HCT116 (cell line): ENCODE results near the gene NCSTN. TPM values are rescaled to one million over a fixed set of nuclear protein-coding genes. Genes with fewer than 3 reads are reported as not detected.

Experiments
- ATAC-seq: fragments of 200-7000 bp; cut with Tn5 transposase; 2 replicates; pipeline ENCODE4 v1.9.1; 2020; ENCODE audit warnings: mild to moderate bottlenecking, moderate library complexity
- BruUV-seq: library from RNA; stranded (reverse); fragments of 400-500 nt; replicated peaks from 2 replicates; lab custom pipeline; 2021; lab: Mats Ljungman, UMichigan
- CTCF ChIA-PET: fragments of 300-600 bp; sonication (Branson Sonifier 250); formaldehyde crosslinking; loops from one replicate; lab custom pipeline; 2021; ENCODE audit warnings: antibody characterized with exemption; lab: Charles Lee
- POLR2A ChIA-PET: fragments of 300-600, 350-600 bp; sonication (Branson Sonifier 250); formaldehyde crosslinking; loops from one replicate; lab custom pipeline; 2021; ENCODE audit warnings: antibody characterized with exemption; lab: Charles Lee
- RAD21 ChIA-PET, 2 experiments: fragments of 300-600 bp; sonication (Branson Sonifier 250); formaldehyde crosslinking; loops; one replicate each; lab custom pipeline; 2023; ENCODE audit warnings: low total read pairs in 2 of 2; ENCODE audit not compliant: uncharacterized antibody in 2 of 2, unreplicated experiment in 2 of 2, low non-redundant PET in 1 of 2; lab: Charles Lee
- DNase-seq: peaks from one replicate; pipeline ENCODE4 v3.0.0-alpha.2; 2010; ENCODE audit warnings: low read depth, low spot score
- H2AFZ ChIP-seq: fragments of 200-600 bp; shearing (Covaris generic), sonication (generic); 2 replicates; pipeline ENCODE4 v1.6.1; 2017; ENCODE audit warnings: low read depth, mixed run types, mixed read lengths, antibody characterized with exemption, low read length; ENCODE audit not compliant: poor library complexity, severe bottlenecking
- H3K27ac ChIP-seq: 2 replicates; pipeline ENCODE4 v1.5.1; 2012; ENCODE audit warnings: low read depth, low read length
- H3K27me3 ChIP-seq: fragments of 200-600 bp; sonication (generic); 2 replicates; pipeline ENCODE4 v1.6.1; 2016; ENCODE audit warnings: mixed run types, low read length, mixed read lengths; ENCODE audit not compliant: insufficient read depth
- H3K36me3 ChIP-seq, 2 experiments: fragments of 200-500 bp in 1 of 2; fragments of 200-600 bp in 1 of 2; sonication (Bioruptor generic) in 1 of 2; sonication (generic) in 1 of 2; 2 replicates each; pipeline versions ENCODE4 v1.5.1 to v1.6.1; 2014 to 2016; ENCODE audit warnings: low read length in 2 of 2, inconsistent platforms in 1 of 2, mixed read lengths in 1 of 2, mixed run types in 1 of 2; ENCODE audit not compliant: insufficient read depth in 2 of 2, control insufficient read depth in 1 of 2
- H3K4me1 ChIP-seq, 2 experiments: fragments of 200-600 bp in 1 of 2; sonication (generic) in 1 of 2; 2 replicates each; pipeline versions ENCODE4 v1.5.1 to v1.6.1; 2012 to 2017; ENCODE audit warnings: low read length in 2 of 2, inconsistent platforms in 1 of 2, mild to moderate bottlenecking in 1 of 2, mixed read lengths in 1 of 2, mixed run types in 1 of 2, moderate library complexity in 1 of 2; ENCODE audit not compliant: insufficient read depth in 2 of 2, control insufficient read depth in 1 of 2
- H3K4me2 ChIP-seq: fragments of 200-600 bp; sonication (generic); 2 replicates; pipeline ENCODE4 v1.6.1; 2017; ENCODE audit warnings: mixed run types, low read length, mixed read lengths
- H3K4me3 ChIP-seq, 2 experiments: fragments of 200-600 bp in 1 of 2; sonication (generic) in 1 of 2; replicated peaks in 1 of 2; 2 replicates each; pipeline ENCODE4 v1.5.1; 2011 to 2016; ENCODE audit warnings: low read length in 2 of 2, control low read depth in 1 of 2, low read depth in 1 of 2, mild to moderate bottlenecking in 1 of 2, mixed read lengths in 1 of 2, mixed run types in 1 of 2
- H3K79me2 ChIP-seq: fragments of 200-600 bp; sonication (generic); 2 replicates; pipeline ENCODE4 v1.6.1; 2017; ENCODE audit warnings: mild to moderate bottlenecking, mixed run types, low read length, moderate library complexity, mixed read lengths; ENCODE audit not compliant: insufficient read depth
- H3K9ac ChIP-seq: fragments of 200-600 bp; sonication (generic); 2 replicates; pipeline ENCODE4 v1.6.1; 2016; ENCODE audit warnings: low read length, mixed read lengths
- H3K9me2 ChIP-seq: fragments of 200-600 bp; sonication (generic), shearing (Covaris generic); 2 replicates; pipeline ENCODE4 v1.6.1; 2017; ENCODE audit warnings: mixed run types, mild to moderate bottlenecking, moderate library complexity; ENCODE audit not compliant: insufficient read depth
- H3K9me3 ChIP-seq, 2 experiments: fragments of 200-500 bp in 1 of 2; fragments of 200-600 bp in 1 of 2; sonication (Bioruptor generic) in 1 of 2; sonication (generic) in 1 of 2; 2 replicates each; pipeline ENCODE4 v1.6.1; 2014 to 2017; ENCODE audit warnings: low read length in 2 of 2, mixed read lengths in 2 of 2, inconsistent platforms in 1 of 2, low read depth in 1 of 2, mild to moderate bottlenecking in 1 of 2, mixed run types in 1 of 2, moderate library complexity in 1 of 2; ENCODE audit not compliant: control insufficient read depth in 1 of 2, insufficient read depth in 1 of 2
- H4K20me1 ChIP-seq: fragments of 200-600 bp; sonication (generic), shearing (Covaris generic); 2 replicates; pipeline ENCODE4 v1.6.1; 2017; ENCODE audit warnings: mixed run types, mild to moderate bottlenecking, moderate library complexity; ENCODE audit not compliant: insufficient read depth
- CBX3 ChIP-seq: IDR thresholded peaks from 2 replicates; pipeline ENCODE4 v1.6.1; 2012; ENCODE audit warnings: low read depth
- CEBPB ChIP-seq: IDR thresholded peaks from 2 replicates; pipeline ENCODE4 v1.6.1; 2012; ENCODE audit warnings: low read depth
- EZH2phosphoT487 ChIP-seq: fragments of 200-600 bp; IDR thresholded peaks from 2 replicates; pipeline ENCODE4 v1.6.1; 2018; ENCODE audit warnings: antibody characterized with exemption, borderline replicate concordance
- JUND ChIP-seq: IDR thresholded peaks from 2 replicates; pipeline ENCODE4 v1.6.1; 2012
- MAX ChIP-seq: IDR thresholded peaks from 2 replicates; pipeline ENCODE4 v1.6.1; 2012
- POLR2A ChIP-seq: IDR thresholded peaks from 2 replicates; pipeline ENCODE4 v1.7.0; 2011; ENCODE audit warnings: borderline replicate concordance; ENCODE audit not compliant: insufficient read depth, insufficient read length; ENCODE audit errors: extremely low read depth
- REST ChIP-seq: IDR thresholded peaks from 2 replicates; pipeline ENCODE4 v1.6.1; 2012; ENCODE audit warnings: low read depth
- SRF ChIP-seq: IDR thresholded peaks from 2 replicates; pipeline ENCODE4 v1.6.1; 2012; ENCODE audit warnings: low read depth
- YY1 ChIP-seq: IDR thresholded peaks from 2 replicates; pipeline ENCODE4 v1.6.1; 2011; ENCODE audit warnings: low read length, low read depth, moderate library complexity, mild to moderate bottlenecking; ENCODE audit not compliant: insufficient replicate concordance; ENCODE audit errors: extremely low read depth
- ZBTB33 ChIP-seq: IDR thresholded peaks from 2 replicates; pipeline ENCODE4 v1.6.1; 2011; ENCODE audit warnings: mild to moderate bottlenecking, low read length, moderate library complexity; ENCODE audit not compliant: insufficient replicate concordance; ENCODE audit errors: extremely low read depth
- ZFX ChIP-seq: fragments of 450-650 bp; IDR thresholded peaks from 2 replicates; pipeline ENCODE4 v1.6.1; 2017
- intact Hi-C: fragments of 100-400 bp; cut with micrococcal nuclease; formaldehyde crosslinking; loops from 2 replicates; pipeline ENCODE4 v1.10.0; 2022
- total RNA-seq: library from RNA; stranded (reverse); gene quantifications from one replicate; pipeline ENCODE4 v1.2.1, GENCODE V29; 2021; ENCODE audit not compliant: unreplicated experiment

NCSTN gene
- total RNA-seq, 1 experiment from 2014 or later = 68.4 TPM

- RAD21 ChIA-PET = no interaction called here
- no peak overlapping the region for H3K9ac ChIP-seq
- no peaks in the 10 kb centered on the region for H3K9me3 ChIP-seq
- no TSS peak for BruUV-seq
- 0 out of 2 replicates have a peak, but pooled peaks cover 4% of the 10 kb centered on the region for H3K79me2 ChIP-seq
- H2AFZ ChIP-seq = no peak overlapping the region
- DNase-seq = no peak
- H3K4me3 ChIP-seq = no peak overlapping the region
- H3K27ac ChIP-seq = no peak overlapping the region
- no peaks in the 10 kb centered on the region for H3K27me3 ChIP-seq
- no peaks in the 10 kb centered on the region for H3K4me1 ChIP-seq
- intact Hi-C loops = no loop called here
- no peaks in the 10 kb centered on the region for H3K9me2 ChIP-seq
- no peak for ATAC-seq
- POLR2A ChIA-PET = no interaction called here
- no peak overlapping the region for H3K4me2 ChIP-seq
- H4K20me1 ChIP-seq = no peaks in the 10 kb centered on the region
- CTCF ChIA-PET = interaction anchor here (3.3 kb wide), 1 partner anchor 9 kb away, joined by 16 read pairs; no protein-coding TSS in a partner anchor
- peaks cover 35 to 77% of the 10 kb centered on the region in 2 experiments for H3K36me3 ChIP-seq
- TF ChIP-seq ZBTB33 (no peak), POLR2A (no peak)
Observed at GRCh38 chr1:160300173-160300572, 43.0 kb upstream of the NCSTN start.

- no peak for DNase-seq
- no peak overlapping the region for H3K4me2 ChIP-seq
- H3K9me3 ChIP-seq = no peaks in the 10 kb centered on the region
- ChIA-PET RAD21 (no interaction called here), POLR2A (no interaction called here), CTCF (interaction anchor here (1.2 kb wide), 1 partner anchor 16 kb away, joined by 4 read pairs; no protein-coding TSS in a partner anchor)
- no peak overlapping the region for H3K27ac ChIP-seq
- no peak overlapping the region for H3K4me3 ChIP-seq
- H3K4me1 ChIP-seq = no peaks in the 10 kb centered on the region
- H3K79me2 ChIP-seq = peaks cover 3% of the 10 kb centered on the region; the same call in 1 of the 2 replicates
- H2AFZ ChIP-seq = no peak overlapping the region
- no peaks in the 10 kb centered on the region for H3K9me2 ChIP-seq
- peaks cover 37 to 76% of the 10 kb centered on the region in 2 experiments for H3K36me3 ChIP-seq
- TSS peak; percentile 14 for BruUV-seq
- no peaks in the 10 kb centered on the region for H4K20me1 ChIP-seq
- ATAC-seq = no peak
- intact Hi-C loops = no loop called here
- H3K27me3 ChIP-seq = no peaks in the 10 kb centered on the region
- no peak overlapping the region for H3K9ac ChIP-seq
- no peak for TF ChIP-seq SRF
- no peak for TF ChIP-seq EZH2phosphoT487
- TF ChIP-seq POLR2A = no peak
- no peak for TF ChIP-seq ZFX
- TF ChIP-seq CBX3 = no peak
- TF ChIP-seq REST = no peak
- TF ChIP-seq YY1 = no peak
- no peak for TF ChIP-seq JUND
- TF ChIP-seq CEBPB = no peak
- TF ChIP-seq MAX = no peak
Observed at GRCh38 chr1:160307118-160307791, 35.9 kb upstream of the NCSTN start.
